Ramos (cell line): ENCODE data around the gene AIFM3.

Experiments used
- in situ Hi-C: fragments of 300-500 bp; cut with MboI; formaldehyde crosslinking; loops from one replicate; pipeline ENCODE4 v1.14.3; 2022; ENCODE audit warnings: low sequenced_read_pairs; ENCODE audit not compliant: unreplicated experiment

The AIFM3 gene

GRCh38 chr22:21020802-21021429, 53.9 kb downstream of the AIFM3 start:
- in situ Hi-C loops, result no loop called here

GRCh38 chr22:21022507-21022906, 55.5 kb downstream of the AIFM3 start:
- in situ Hi-C loops, result no loop called here

GRCh38 chr22:21022955-21023614, 56.0 kb downstream of the AIFM3 start:
- in situ Hi-C loops, result no loop called here

- in situ Hi-C loops, result no loop called here
Observed at GRCh38 chr22:21025266-21025665, 58.2 kb downstream of the AIFM3 start.

- in situ Hi-C loops, result no loop called here
Observed at GRCh38 chr22:21025763-21026755, 59.0 kb downstream of the AIFM3 start.

- in situ Hi-C loops, result no loop called here
Observed at GRCh38 chr22:21026783-21027692, 60.0 kb downstream of the AIFM3 start.

- in situ Hi-C loops, result no loop called here
Observed at GRCh38 chr22:21028277-21029251, 61.5 kb downstream of the AIFM3 start.

- in situ Hi-C loops, result no loop called here
Observed at GRCh38 chr22:21029486-21030025, 62.5 kb downstream of the AIFM3 start.

- in situ Hi-C loops, result no loop called here
Observed at GRCh38 chr22:21030032-21030431, 63.0 kb downstream of the AIFM3 start.
